ENCODE data around the gene CPVL. TPM values are rescaled to one million over a fixed set of nuclear protein-coding genes. Genes with fewer than 3 reads are reported as not detected.
A peak's percentile ranks its signal among the peaks of the same experiment; 100 is the strongest.

Gene CPVL
- total RNA-seq, 1 experiment from 2014 or later, result 26.9 TPM

GRCh38 chr7:29146888-29147609 is 712 bp upstream of the CPVL start:
- no peak overlapping the region for H3K27ac Mint-ChIP-seq
- H3K27me3 ChIP-seq (ENCODE audit: insufficient read depth, low read length), result no peaks in the 10 kb centered on the region; the same call in 1 of the 2 replicates

More at GRCh38 chr7:29146888-29147609, 712 bp upstream of the CPVL start:
- WGBS (ENCODE audit: extremely low coverage, insufficient read length, low lambda C conversion rate), result no CpG with 5 or more reads among the region's 14 CpGs
- Histone ChIP-seq H4K5ac (ENCODE audit: insufficient read length, low read depth, low read length) (no peak overlapping the region), H2BK120ac (ENCODE audit: low read depth, low read length, poor library complexity, severe bottlenecking) (no peak overlapping the region), H3K23ac (ENCODE audit: insufficient read length, low read depth, low read length) (no peak overlapping the region), H2BK15ac (ENCODE audit: low read depth, low read length) (no peak overlapping the region), H4K8ac (replicated peaks; ENCODE audit: insufficient read length, low read depth, low read length) (no peak overlapping the region), H3K79me1 (ENCODE audit: insufficient read depth, low read depth, low read length, poor library complexity, severe bottlenecking) (no peaks in the 10 kb centered on the region), H2BK5ac (ENCODE audit: insufficient read length, low read length) (no peak overlapping the region), H3K79me2 (ENCODE audit: insufficient read depth, low read length) (no peaks in the 10 kb centered on the region; the same call in 1 of the 2 replicates), H3K4me2 (ENCODE audit: insufficient read depth, insufficient read length, low read length) (peak overlapping the region; percentile 74), H3K9ac (ENCODE audit: extremely low read depth, insufficient read length, low read length) (no peak overlapping the region), H3K27ac (ENCODE audit: insufficient read length, low read depth, low read length) (no peak overlapping the region), H4K20me1 (ENCODE audit: control insufficient read depth, insufficient read depth, insufficient read length) (no peaks in the 10 kb centered on the region), H2AFZ (ENCODE audit: low read length) (no peak overlapping the region), H4K91ac (ENCODE audit: insufficient read length, low read depth, low read length) (no peak overlapping the region), H3K56ac (ENCODE audit: insufficient read length, low read depth, low read length) (no peak overlapping the region), H2BK20ac (ENCODE audit: low read depth, low read length, poor library complexity, severe bottlenecking) (no peak overlapping the region), H3K14ac (ENCODE audit: insufficient read depth, low read length) (no peak overlapping the region), H3T11ph (ENCODE audit: low read length) (no peak overlapping the region), H3K18ac (ENCODE audit: insufficient read length, low read depth, low read length) (no peak overlapping the region), H2BK12ac (ENCODE audit: insufficient read length, low read depth, low read length) (no peak overlapping the region), H3K9me3 (ENCODE audit: control insufficient read depth, low read depth, low read length) (no peaks in the 10 kb centered on the region), H2AK5ac (ENCODE audit: insufficient read length, low read length) (no peak overlapping the region), H3K23me2 (ENCODE audit: insufficient read length, low read depth, low read length, poor library complexity, severe bottlenecking) (peaks cover 11% of the 10 kb centered on the region), H3K4ac (ENCODE audit: low read depth, low read length) (no peak overlapping the region), H3K4me1 (ENCODE audit: insufficient read depth, low read length) (no peaks in the 10 kb centered on the region)
- Mint-ChIP-seq H3K27me3 (ENCODE audit: low read depth) (peaks cover 32% of the 10 kb centered on the region), H3K9me3 (no peaks in the 10 kb centered on the region), H3K4me3 (peak overlapping the region; percentile 89 to 95), H3K4me1 (peaks cover 19 to 21% of the 10 kb centered on the region in 2 experiments), H3K36me3 (ENCODE audit: insufficient read depth in 1 of 3, low read depth in 3 of 3) (no peaks in the 10 kb centered on the region)
- peak; percentile 34 for DNase-seq
- TF ChIP-seq, protein P1, sequence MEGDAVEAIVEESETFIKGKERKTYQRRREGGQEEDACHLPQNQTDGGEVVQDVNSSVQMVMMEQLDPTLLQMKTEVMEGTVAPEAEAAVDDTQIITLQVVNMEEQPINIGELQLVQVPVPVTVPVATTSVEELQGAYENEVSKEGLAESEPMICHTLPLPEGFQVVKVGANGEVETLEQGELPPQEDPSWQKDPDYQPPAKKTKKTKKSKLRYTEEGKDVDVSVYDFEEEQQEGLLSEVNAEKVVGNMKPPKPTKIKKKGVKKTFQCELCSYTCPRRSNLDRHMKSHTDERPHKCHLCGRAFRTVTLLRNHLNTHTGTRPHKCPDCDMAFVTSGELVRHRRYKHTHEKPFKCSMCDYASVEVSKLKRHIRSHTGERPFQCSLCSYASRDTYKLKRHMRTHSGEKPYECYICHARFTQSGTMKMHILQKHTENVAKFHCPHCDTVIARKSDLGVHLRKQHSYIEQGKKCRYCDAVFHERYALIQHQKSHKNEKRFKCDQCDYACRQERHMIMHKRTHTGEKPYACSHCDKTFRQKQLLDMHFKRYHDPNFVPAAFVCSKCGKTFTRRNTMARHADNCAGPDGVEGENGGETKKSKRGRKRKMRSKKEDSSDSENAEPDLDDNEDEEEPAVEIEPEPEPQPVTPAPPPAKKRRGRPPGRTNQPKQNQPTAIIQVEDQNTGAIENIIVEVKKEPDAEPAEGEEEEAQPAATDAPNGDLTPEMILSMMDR (conservative IDR thresholded peaks at IDR 0.05), result peak; percentile 37; the same call in 1 of the 3 replicates

All from H9 (cell line).